MM.1S (cell line): ENCODE data around the gene MAGEL2.
"Not testable (repeated sequence)": the region's sequence is repeated elsewhere in the genome, so short reads cannot be mapped to it uniquely, and the experiment has no call there.

Source experiments
- DNase-seq: peaks from one replicate; pipeline ENCODE4 v3.0.0-alpha.2; 2015
- H2AFZ ChIP-seq: fragments of 300-600 bp; sonication (generic); 2 replicates; pipeline ENCODE4 v1.6.0; 2016; ENCODE audit warnings: antibody characterized with exemption, low read length
- H3F3A ChIP-seq: fragments of 300-600 bp; sonication (generic); 2 replicates; pipeline ENCODE4 v1.6.1; 2016; ENCODE audit warnings: mild to moderate bottlenecking, antibody characterized with exemption, low read length, moderate library complexity, mixed read lengths; ENCODE audit not compliant: insufficient read depth
- H3K27ac ChIP-seq: fragments of 300-600 bp; sonication (generic); 2 replicates; pipeline ENCODE4 v1.5.1; 2016; ENCODE audit warnings: mild to moderate bottlenecking, low read length
- H3K27me3 ChIP-seq: fragments of 300-600 bp; sonication (generic); replicated peaks from 2 replicates; pipeline ENCODE4 v1.6.0; 2016; ENCODE audit warnings: low read length; ENCODE audit not compliant: insufficient read depth
- H3K36me3 ChIP-seq: fragments of 300-600 bp; sonication (generic); replicated peaks from 2 replicates; pipeline ENCODE4 v1.6.1; 2016; ENCODE audit warnings: mild to moderate bottlenecking, low read length, mixed read lengths; ENCODE audit not compliant: insufficient read depth
- H3K4me1 ChIP-seq: fragments of 300-600 bp; sonication (generic); 2 replicates; pipeline ENCODE4 v1.6.1; 2016; ENCODE audit warnings: low read length, mixed read lengths
- H3K4me2 ChIP-seq: fragments of 300-600 bp; sonication (generic); 2 replicates; pipeline ENCODE4 v1.6.0; 2016; ENCODE audit warnings: low read depth, low read length
- H3K4me3 ChIP-seq: fragments of 300-600 bp; sonication (generic); 2 replicates; pipeline ENCODE4 v1.5.1; 2016; ENCODE audit warnings: low read length, mixed read lengths
- H3K79me2 ChIP-seq: fragments of 300-600 bp; sonication (generic); 2 replicates; pipeline ENCODE4 v1.6.1; 2016; ENCODE audit warnings: mixed run types, low read length, mixed read lengths
- H3K9ac ChIP-seq: fragments of 300-600 bp; sonication (generic); 2 replicates; pipeline ENCODE4 v1.6.1; 2016; ENCODE audit warnings: low read length, mixed read lengths
- H3K9me2 ChIP-seq: fragments of 300-600 bp; sonication (generic); replicated peaks from 2 replicates; pipeline ENCODE4 v1.6.1; 2016; ENCODE audit warnings: mild to moderate bottlenecking, low read length, mixed read lengths; ENCODE audit not compliant: insufficient read depth
- H3K9me3 ChIP-seq: fragments of 300-600 bp; sonication (generic); replicated peaks from 2 replicates; pipeline ENCODE4 v1.6.1; 2016; ENCODE audit warnings: mild to moderate bottlenecking, low read length, mixed read lengths; ENCODE audit not compliant: insufficient read depth
- H4K20me1 ChIP-seq: fragments of 300-600 bp; sonication (generic); 2 replicates; pipeline ENCODE4 v1.6.1; 2016; ENCODE audit warnings: mild to moderate bottlenecking, low read length, moderate library complexity, mixed read lengths; ENCODE audit not compliant: insufficient read depth
- CTCF ChIP-seq: fragments of 300-600 bp; sonication (generic); IDR thresholded peaks from 2 replicates; pipeline ENCODE4 v1.5.1; 2016; ENCODE audit warnings: antibody characterized with exemption, low read length, mixed read lengths
- EZH2 ChIP-seq: fragments of 300-600 bp; sonication (generic); optimal IDR thresholded peaks from 2 replicates; pipeline ENCODE3; 2017; ENCODE audit warnings: low read depth, mild to moderate bottlenecking, antibody characterized with exemption, low read length, mixed read lengths
- EZH2phosphoT487 ChIP-seq: fragments of 300-600 bp; sonication (generic); IDR thresholded peaks from 2 replicates; pipeline ENCODE4 v1.6.1; 2018; ENCODE audit warnings: antibody characterized with exemption, low read length

The MAGEL2 gene

DNA sequence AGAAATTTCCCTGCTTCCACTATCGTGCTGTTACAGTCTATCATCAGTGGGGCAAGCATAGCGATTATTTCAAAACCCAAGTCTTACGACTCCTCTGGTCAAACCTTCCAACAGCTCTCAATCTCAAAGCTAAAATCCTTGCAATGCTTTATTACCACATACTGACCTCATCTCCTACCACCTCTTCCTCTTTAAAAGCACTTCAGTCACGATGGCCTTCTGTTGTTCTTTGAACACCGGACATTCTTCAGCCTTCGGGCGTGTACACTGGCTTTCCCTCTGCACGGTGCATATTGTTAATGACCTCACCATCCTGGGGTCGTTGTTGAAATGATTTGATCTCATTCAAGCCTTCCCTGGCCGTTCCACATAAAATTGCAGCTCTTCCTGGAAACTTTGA lies 31.1 kb downstream of the MAGEL2 start:
- Histone ChIP-seq H3K79me2 (no peaks in the 10 kb centered on the region), H4K20me1 (no peaks in the 10 kb centered on the region), H2AFZ (no peak overlapping the region), H3K4me3 (no peak overlapping the region), H3K9me3 (no peaks in the 10 kb centered on the region), H3K9me2 (no peaks in the 10 kb centered on the region), H3K4me2 (no peak overlapping the region), H3K36me3 (no peaks in the 10 kb centered on the region), H3K27me3 (no peaks in the 10 kb centered on the region), H3K27ac (no peak overlapping the region), H3F3A (no peaks in the 10 kb centered on the region), H3K4me1 (no peaks in the 10 kb centered on the region), H3K9ac (no peak overlapping the region)
- no peak for DNase-seq
- TF ChIP-seq CTCF (no peak), EZH2 (no peak), EZH2phosphoT487 (no peak)

- no peaks in the 10 kb centered on the region for H3K36me3 ChIP-seq
- no peaks in the 10 kb centered on the region for H3K79me2 ChIP-seq
- no peaks in the 10 kb centered on the region for H3K9me2 ChIP-seq
- TF ChIP-seq EZH2 (no peak), CTCF (no peak), EZH2phosphoT487 (no peak)
- H2AFZ ChIP-seq: no peak overlapping the region
- H3K4me3 ChIP-seq: no peak overlapping the region
- no peak overlapping the region for H3K4me2 ChIP-seq
- H3K9me3 ChIP-seq: no peaks in the 10 kb centered on the region
- no peaks in the 10 kb centered on the region for H4K20me1 ChIP-seq
- no peaks in the 10 kb centered on the region for H3F3A ChIP-seq
- H3K27ac ChIP-seq: no peak overlapping the region
- no peaks in the 10 kb centered on the region for H3K27me3 ChIP-seq
- no peak overlapping the region for H3K9ac ChIP-seq
- no peaks in the 10 kb centered on the region for H3K4me1 ChIP-seq
- DNase-seq: no peak
Measured at GRCh38 chr15:23606226-23606625, 41.4 kb downstream of the MAGEL2 start.

DNA sequence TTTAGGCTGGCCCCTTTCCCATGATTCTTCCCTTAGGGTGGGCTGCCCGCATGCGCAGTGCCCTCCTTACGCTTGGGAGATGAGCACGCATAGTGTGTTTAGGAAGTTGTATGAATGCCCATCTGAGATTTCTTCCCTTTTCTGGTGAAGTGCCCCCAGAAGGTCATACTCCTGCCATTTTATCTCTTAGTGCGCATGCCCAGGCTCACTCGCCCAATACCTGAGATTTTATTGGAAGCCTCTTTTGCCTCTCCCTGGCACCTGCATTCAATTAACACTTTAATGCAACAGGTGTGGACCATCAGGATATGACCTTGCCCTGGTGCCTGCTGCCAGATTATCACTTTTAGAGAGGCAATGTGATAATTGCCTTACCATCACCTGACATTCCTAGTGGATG lies 45.5 kb downstream of the MAGEL2 start:
- Histone ChIP-seq H3K4me3 (no peak overlapping the region), H3K27me3 (no peaks in the 10 kb centered on the region), H3K9me2 (no peaks in the 10 kb centered on the region), H2AFZ (no peak overlapping the region), H3F3A (no peaks in the 10 kb centered on the region), H4K20me1 (no peaks in the 10 kb centered on the region), H3K36me3 (no peaks in the 10 kb centered on the region), H3K4me1 (no peaks in the 10 kb centered on the region), H3K4me2 (no peak overlapping the region), H3K79me2 (no peaks in the 10 kb centered on the region), H3K9ac (no peak overlapping the region), H3K27ac (no peak overlapping the region), H3K9me3 (no peaks in the 10 kb centered on the region)
- TF ChIP-seq EZH2phosphoT487 (no peak), CTCF (no peak), EZH2 (no peak)
- no peak for DNase-seq

DNA sequence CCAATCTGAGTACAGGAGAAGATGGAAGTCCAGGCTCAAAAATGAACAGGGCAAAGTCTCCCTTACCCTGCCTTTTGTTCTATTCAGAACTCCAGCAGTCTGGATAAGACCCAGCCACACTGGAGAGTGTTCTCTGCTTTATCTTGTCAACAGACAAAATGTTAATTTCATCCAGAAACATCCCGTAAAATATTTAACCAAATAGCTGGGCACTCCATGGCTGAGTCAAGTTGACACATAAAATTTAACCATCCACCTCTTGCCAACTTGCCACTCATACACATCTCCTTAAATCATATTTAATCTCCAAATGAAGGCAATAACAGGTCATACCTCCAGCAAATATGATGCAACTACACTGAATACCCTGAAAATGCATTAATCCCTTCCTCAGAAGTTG lies 48.6 kb downstream of the MAGEL2 start:
- no peaks in the 10 kb centered on the region for H3K9me3 ChIP-seq
- no peaks in the 10 kb centered on the region for H3K9me2 ChIP-seq
- no peak for DNase-seq
- no peaks in the 10 kb centered on the region for H3F3A ChIP-seq
- H3K27me3 ChIP-seq: no peaks in the 10 kb centered on the region
- H3K4me1 ChIP-seq: no peaks in the 10 kb centered on the region
- H3K9ac ChIP-seq: no peak overlapping the region
- H3K27ac ChIP-seq: no peak overlapping the region
- no peaks in the 10 kb centered on the region for H3K79me2 ChIP-seq
- H2AFZ ChIP-seq: no peak overlapping the region
- H3K4me3 ChIP-seq: no peak overlapping the region
- TF ChIP-seq CTCF (no peak), EZH2 (no peak), EZH2phosphoT487 (no peak)
- no peak overlapping the region for H3K4me2 ChIP-seq
- no peaks in the 10 kb centered on the region for H3K36me3 ChIP-seq
- no peaks in the 10 kb centered on the region for H4K20me1 ChIP-seq

DNA sequence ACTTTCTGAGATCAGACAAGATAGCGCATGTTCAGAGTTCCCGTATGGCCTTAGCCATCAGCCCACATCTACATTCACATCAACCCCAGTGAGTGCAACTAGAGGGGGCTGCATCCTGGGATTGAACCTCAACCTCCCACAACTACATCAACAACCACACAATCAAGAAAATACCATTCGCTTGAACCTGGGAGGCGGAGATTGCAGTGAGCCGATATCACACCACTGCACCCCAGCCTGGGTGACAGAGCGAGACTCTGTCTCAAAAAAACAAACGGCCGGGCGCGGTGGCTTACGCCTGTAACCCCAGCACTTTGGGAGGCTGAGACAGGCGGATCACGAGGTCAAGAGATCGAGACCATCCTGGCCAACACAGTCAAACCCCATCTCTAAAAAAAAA lies 50.4 kb downstream of the MAGEL2 start:
- DNase-seq: not testable (repeated sequence)

More for the DNA sequence above, 50.4 kb downstream of the MAGEL2 start:
- H3K4me3 ChIP-seq, H3K27me3 ChIP-seq, H3K79me2 ChIP-seq, H3K4me1 ChIP-seq, H3K9me3 ChIP-seq, H3K9me2 ChIP-seq, H3F3A ChIP-seq, H3K9ac ChIP-seq, H3K4me2 ChIP-seq, H3K27ac ChIP-seq, H2AFZ ChIP-seq, H3K36me3 ChIP-seq, H4K20me1 ChIP-seq: not testable (repeated sequence)
